Ovary (tissue), 3 donors: Measurements from ENCODE around the gene ANKRD6.

Source experiments
- CTCF ChIP-seq, 3 donors: fragments of 450-650 bp in 2 of 3; fragments of 200-600 bp in 1 of 3; IDR thresholded peaks; one replicate each; pipeline versions ENCODE4 v1.5.1 to v1.8.0; 2016 to 2022; ENCODE audit warnings: antibody characterized with exemption in 3 of 3, mild to moderate bottlenecking in 1 of 3
- EP300 ChIP-seq: sonication (generic); formaldehyde crosslinking; IDR thresholded peaks from one replicate; pipeline ENCODE4 v1.6.1; 2017; ENCODE audit warnings: antibody characterized with exemption
- POLR2A ChIP-seq: fragments of 450-650 bp; IDR thresholded peaks from one replicate; pipeline ENCODE4 v1.6.1; 2017; ENCODE audit warnings: antibody characterized with exemption, mild to moderate bottlenecking, moderate library complexity
- donor health status: DM: no; HTN: no; CAD: no.

- TF ChIP-seq CTCF (IDR thresholded peaks at IDR 0.05) (no peak), POLR2A (no peak), EP300 (no peak)
Measured at GRCh38 chr6:89416796-89417195, 16.2 kb upstream of the ANKRD6 start.
